GM19395 (cell line): ENCODE data around the gene MLKL.

Experiments
- ATAC-seq: cut with Tn5 transposase; IDR thresholded peaks from one replicate; pipeline ENCODE4 v1.9.1; 2021; ENCODE audit warnings: mild to moderate bottlenecking, moderate library complexity; ENCODE audit not compliant: unreplicated experiment

Gene MLKL

DNA sequence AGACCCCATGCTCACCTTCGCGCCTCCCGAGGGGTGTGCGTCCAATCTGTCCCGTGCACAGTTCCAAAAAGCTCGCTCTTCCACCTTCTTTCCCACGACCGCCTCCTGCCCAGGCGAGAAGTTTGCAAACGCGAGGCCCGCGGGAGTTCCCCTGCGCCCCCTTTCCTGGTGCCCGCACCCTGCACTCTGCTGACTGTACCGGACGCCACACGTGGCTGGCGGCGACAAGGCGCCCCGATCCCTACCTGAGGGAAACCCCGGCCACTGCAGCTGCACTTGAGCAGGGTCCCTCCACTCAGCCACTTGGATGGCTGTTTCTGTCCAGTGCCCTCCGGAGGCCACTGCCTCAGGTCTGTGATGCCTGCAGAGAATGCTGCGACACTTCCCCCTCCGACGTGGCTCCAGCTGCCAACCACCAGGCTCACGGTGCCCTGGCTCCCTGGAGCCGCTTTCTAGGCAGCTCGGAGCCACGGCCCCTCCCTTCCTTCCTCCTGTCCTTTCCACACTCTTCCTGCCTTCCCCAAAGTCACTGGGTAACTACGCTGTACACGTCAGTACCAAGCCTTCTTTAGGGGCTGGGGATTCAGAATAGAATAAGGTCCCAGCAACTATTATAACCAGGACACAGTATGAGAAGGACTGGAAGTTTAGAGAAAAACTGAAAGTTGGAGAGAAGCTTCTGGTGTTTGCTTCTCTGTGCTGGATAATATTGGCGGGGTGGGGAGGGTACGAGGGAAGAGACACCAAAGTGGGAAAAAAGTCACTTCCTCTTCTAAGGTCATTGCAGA is at the start of gene MLKL:
MLKL (minus strand) TSS at position 425 of the 788 bp plus-strand sequence. CDS start 5,105 bp downstream, outside the sequence.
- ATAC-seq = peak; percentile 54

GRCh38 chr16:74749291-74750055 is 48.8 kb upstream of the MLKL start:
- no peak for ATAC-seq

GRCh38 chr16:74748616-74749026 is 48.0 kb upstream of the MLKL start:
- no peak for ATAC-seq

DNA sequence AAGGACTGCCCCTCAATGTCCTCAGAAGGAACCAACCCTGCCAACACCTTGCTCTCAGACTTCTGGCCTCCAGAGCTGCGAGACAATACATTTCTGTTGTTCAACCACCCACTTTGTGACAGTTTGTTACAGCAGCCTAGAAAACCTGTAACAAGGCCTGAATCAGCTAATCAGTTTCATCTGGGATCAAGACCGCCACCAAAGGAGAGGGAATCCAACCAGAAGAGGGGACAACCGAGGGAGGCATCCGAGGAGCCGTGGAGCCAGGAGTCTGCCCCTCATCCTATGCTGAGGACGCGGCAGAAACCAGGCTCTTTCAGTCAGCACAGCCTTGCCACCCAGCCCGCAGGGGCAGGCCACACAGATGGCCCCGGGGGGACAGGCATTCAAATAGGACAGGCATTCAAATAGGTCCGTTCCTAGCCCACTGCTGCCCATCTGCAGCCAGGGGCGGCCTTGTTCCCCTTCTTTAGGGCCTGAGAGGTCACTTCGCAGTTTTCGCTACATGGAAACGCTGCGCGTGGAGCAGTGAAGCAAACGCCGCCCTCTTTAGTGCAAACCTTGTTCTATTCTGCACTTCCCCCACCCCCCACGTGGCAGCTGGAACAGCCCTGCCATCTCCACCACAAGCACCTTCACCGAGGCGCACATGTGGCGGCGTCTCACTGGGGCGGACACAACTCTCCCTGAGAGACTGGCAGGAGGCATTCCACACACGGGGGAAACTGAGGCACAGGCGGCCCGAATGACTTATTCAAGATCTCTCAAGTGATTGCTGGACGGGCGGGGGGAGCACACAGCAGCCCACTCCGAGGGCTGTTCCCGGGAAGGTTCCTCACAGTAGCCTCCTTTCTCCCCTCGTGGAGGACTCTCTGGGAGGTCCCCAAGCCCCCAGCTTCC is 47.3 kb upstream of the MLKL start:
- no peak for ATAC-seq

DNA sequence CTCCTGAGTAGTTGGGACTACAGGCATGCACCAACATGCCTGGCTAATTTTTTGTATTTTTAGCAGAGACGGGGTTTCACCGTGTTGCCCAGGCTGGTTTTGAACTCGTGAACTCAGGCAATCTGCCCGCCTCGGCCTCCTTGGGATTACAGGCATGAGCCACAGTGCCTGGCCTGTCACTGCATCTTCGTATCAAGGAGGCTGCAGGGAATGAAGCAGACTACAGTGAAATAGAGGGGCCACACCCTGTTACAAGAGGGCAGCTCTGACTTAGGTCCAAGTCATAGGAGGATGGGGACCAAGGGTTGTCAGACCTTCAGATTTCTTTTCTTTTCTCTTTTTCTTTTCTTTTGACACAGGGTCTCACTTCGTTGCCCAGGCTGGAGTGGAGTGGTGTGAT is 45.3 kb upstream of the MLKL start:
- ATAC-seq = no peak

GRCh38 chr16:74745109-74745615 is 44.5 kb upstream of the MLKL start:
- no peak for ATAC-seq

DNA sequence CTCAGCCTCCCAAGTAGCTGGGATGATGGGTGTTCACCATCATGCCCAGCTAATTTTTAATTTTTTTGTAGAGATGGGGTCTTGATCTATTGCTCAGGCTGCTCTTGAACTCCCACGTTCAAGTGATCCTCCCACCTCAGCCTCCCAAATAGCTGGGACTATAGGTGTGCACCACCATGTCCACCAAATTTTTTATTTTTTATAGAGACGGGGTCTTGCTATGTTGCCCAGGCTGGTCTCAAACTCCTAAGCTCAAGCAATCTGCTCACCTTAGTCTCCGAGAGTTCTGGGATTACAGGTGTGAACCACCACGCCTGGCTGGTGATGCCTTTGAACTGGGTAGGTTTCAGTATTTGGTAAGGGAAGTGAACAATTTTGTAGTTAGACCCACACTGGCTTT is 43.9 kb upstream of the MLKL start:
- no peak for ATAC-seq

- ATAC-seq = no peak
These were observed 43.1 kb upstream of the MLKL start for GRCh38 chr16:74743668-74744299.

- no peak for ATAC-seq
These were observed 42.5 kb upstream of the MLKL start for GRCh38 chr16:74743045-74743667.

DNA sequence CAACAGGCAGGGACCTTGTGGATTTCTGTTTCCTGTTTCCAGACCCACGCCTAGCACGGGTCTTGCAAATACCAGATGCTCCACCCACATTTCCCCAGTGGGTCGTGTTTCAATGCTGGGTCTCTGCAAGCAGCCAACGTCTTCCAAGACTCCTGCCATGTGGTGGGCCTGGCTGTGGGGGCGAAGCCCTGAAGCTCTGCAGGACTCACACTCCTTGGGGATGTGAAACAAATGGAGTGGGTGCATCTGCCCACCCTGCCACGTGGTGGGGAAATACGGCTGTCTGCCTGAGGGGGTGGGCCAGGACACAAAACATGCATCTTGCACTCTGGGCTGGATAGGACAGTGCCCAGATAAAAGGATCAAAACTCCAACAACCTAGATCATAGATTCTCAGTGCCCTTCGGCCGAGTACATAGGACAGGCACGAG is 41.4 kb upstream of the MLKL start:
- ATAC-seq = no peak

DNA sequence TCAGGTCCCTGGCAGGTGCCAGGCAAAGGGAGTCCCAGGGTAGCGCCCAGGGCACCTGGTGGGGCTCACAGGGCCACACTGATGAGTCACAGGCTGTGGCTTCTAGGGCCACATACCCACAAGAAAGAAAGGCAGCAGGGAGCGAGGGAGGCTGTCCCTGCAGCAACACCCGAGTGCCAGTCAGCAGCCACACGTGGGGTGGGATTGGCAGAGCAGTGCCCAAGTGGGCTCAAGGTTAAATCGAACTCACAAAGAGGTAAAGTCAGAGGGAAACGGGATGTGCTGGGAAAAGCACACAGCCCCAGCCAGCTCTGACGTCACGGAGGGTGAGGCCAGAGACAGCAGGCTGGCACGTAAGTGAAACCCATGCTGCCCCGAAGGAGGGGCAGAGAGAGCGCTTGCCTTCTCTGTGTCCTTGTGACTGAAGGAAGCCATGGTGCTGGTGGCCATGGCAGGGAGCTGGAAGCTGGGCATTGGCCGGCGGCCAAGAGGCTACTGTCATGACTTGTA is 40.2 kb upstream of the MLKL start:
- ATAC-seq = no peak

GRCh38 chr16:74739275-74739674 is 38.6 kb upstream of the MLKL start:
- ATAC-seq = no peak

DNA sequence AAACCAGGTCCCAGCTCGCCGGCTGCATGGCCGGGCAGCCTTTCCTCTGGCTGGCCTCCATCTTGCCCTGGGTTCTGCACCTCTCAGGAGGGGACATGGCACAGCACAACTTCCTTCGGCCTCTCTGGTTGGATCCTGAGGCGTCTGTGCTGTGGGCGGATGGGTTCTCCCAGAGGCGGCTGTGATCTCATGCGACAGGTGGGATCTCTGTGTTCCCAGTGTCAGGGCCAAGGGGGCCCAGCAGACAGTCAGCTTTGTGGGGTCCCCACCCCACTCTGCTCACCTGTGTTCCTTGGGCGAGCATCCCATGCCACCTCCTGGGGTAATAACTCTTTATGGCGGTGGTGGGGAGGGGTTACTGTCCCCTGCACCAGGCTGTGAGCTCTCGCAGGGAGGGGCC is 38.2 kb upstream of the MLKL start:
- ATAC-seq = no peak

GRCh38 chr16:74738113-74738541 is 37.5 kb upstream of the MLKL start:
- no peak for ATAC-seq

- ATAC-seq = no peak
These were observed 36.9 kb upstream of the MLKL start for GRCh38 chr16:74737521-74737920.

GRCh38 chr16:74736531-74737157 is 36.0 kb upstream of the MLKL start:
- ATAC-seq = no peak

DNA sequence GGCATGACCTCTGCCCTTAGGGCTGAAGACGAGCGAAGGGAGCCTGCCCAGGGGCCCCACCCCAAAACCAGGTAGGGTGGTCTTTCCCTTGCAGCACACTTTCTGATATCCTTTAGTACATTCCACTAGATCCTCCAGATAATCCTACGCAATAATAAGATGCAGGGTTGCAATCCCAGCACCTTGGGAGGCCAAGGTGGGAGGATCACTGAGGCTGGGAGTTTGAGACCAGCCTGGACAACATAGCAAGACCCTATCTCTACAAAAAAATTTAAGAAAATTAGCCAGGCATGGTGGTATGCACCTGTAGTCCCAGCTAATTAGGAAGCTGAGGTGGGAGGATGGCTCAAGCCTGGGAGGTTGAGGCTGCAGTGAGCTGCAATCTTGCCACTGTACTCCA is 34.9 kb upstream of the MLKL start:
- ATAC-seq = no peak

DNA sequence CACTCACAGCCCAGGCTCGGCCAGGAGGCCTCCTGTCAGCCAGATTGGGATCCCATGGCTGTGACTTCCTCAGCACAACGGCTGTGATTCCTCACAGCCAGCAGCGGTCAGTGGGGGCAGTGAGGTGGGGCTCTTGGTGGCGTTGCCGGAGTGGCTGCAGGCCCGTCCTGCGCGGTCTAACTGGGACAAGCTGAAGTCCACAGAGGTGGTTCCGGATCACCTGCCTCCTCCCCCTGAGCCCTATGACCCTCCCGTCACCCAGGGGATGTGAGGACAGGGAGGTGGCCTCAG is 34.4 kb upstream of the MLKL start:
- no peak for ATAC-seq

- ATAC-seq = no peak
These were observed 33.9 kb upstream of the MLKL start for GRCh38 chr16:74734361-74735161.
